Raji (cell line): Measurements from ENCODE around the gene VN1R5.

ENCODE experiments used
- POLR2A ChIP-seq: IDR thresholded peaks from 2 replicates; pipeline ENCODE4 v1.6.1; 2011; ENCODE audit warnings: low read depth, low read length, control low read depth; ENCODE audit not compliant: insufficient read depth

VN1R5 gene

DNA sequence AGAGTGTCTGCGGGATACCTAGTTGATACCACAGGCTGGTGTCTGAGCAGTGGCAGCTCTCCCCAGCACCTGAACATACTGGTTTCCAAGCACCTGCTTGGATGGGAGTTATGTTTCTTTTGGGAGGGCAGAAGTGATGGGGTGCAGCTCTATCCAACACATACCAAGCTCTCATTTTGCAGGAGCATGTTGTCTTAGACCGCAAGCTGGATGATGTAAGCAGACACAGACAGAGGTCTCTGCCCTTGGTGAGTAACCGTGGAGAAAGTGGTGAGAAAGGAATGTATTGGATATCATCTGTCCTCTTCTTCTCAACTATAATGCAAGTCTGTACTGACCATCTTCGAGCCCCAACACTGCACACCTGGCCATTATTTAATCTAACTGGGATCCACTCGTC lies 38.4 kb downstream of the VN1R5 start:
- TF ChIP-seq POLR2A: no peak

DNA sequence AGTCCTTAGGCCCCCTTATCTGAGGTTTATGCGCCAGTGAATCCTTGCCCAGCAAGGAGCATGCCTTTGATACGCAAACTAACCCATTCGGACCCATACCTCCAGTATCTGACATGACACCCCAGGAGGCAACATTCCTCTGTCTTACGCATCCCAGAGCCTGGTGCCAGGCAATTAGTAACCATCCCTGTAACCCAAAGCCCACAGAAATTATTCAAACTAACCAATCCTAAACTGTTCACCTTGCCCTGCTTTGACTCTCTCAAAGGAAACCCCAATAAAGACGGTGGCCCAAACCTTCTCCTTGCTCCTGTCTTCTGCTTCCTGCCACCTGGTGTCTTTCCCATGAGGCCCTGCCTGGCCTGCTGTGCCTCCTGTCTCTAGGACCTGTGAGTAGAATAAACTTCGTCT lies 39.4 kb downstream of the VN1R5 start:
- no peak for TF ChIP-seq POLR2A

DNA sequence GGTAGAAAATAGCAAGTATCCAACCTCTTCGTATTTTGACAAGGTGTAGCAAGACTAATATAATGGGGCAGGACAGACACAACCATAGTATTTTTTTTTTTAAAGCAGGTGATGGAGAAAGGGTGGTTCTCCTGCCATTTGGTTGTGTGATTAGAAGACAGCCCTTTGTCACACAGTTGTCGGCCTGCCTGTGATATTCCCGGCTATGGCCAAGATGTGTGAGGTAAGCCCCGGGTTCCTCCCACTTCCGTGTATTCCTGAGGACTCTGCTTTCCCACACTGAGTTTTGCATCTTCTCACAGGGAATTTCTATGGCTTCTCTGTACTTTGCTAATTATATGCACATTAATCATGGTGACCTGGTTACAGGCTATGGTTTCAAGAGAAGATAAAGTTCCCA lies 39.9 kb downstream of the VN1R5 start:
- no peak for TF ChIP-seq POLR2A

DNA sequence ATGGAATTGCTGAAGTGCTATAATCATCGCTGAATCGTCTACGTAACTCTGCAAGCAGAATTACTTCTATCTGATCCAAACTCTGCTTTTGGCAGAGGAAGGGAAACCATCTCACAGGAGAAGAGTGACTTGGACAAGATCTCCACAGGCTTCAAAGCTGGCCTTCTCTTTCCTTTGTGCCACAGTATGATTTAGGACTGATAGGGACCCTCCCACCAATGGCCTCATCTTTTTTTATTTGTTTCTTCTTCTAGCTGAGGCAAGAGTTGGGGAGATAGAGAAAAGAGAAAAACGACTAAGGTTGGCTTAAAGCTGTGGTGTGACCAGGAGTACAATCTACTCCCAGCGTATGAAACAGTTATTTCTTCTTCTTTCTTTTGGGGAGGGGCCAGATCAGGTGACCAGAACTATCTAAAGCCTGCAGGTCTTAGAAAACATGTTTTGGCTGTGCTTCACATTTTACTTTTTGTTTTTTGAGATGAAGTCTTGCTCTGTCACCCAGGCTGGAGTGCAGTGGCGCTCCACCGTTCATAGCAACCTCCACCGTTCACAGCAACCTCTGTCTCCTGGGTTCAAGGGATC lies 40.8 kb downstream of the VN1R5 start:
- no peak for TF ChIP-seq POLR2A

DNA sequence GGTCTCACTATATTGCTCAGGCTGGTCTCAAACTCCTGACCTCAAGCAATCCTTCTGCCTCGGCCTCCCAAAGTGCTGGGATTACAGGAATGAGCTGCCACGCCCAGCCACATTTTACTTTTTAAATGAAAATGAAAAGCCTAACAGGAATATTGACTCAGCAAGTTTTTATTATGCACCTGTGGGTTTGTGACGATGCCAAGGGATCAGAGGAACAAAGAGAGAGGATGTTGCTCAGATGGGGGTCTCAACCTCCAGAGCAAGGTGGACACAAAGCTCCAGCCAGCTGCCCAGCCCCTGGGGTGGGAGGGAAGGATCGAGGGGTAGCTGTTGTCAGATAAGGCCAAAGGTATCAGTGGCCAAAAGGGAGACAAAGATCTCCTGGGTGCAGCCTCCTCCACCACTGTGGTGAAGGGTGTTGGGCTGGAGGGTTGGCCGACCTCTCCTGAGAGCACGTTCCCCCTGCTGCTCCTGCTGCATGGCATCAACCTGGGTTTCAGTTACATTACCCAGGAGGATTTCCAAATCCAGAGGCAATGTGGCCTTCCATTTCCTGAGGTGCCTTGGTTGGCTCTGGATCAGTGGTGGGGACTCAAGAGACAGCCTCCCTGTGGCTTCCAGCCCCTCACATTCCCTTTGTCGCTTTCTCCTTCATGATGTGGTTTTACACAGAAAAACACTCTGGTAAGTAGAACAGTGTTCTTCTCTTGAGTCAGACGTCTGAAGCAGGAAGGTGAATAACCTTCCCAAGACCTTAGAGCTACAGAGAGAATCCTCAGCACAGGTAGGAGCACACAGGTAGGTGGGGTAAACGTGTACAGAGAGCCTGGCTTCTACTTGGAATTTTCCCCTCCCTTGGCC lies 41.6 kb downstream of the VN1R5 start:
- no peak for TF ChIP-seq POLR2A

DNA sequence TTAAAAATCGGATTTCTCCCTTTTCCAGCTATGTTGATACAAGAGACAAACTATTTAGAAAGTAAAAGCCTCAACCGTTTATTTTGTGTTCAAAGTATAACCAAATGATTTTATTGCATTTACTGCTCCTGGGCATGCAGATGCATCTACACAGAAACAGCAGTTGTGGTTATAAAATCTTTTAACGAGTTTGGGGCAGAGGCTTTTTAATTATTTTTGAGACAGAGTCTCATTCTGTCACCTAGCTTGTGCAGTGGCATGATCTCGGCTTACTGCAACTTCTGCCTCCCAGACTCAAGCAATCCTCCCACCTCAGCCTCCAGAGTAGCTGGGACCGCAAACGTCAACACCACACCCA lies 42.2 kb downstream of the VN1R5 start:
- TF ChIP-seq POLR2A: no peak

DNA sequence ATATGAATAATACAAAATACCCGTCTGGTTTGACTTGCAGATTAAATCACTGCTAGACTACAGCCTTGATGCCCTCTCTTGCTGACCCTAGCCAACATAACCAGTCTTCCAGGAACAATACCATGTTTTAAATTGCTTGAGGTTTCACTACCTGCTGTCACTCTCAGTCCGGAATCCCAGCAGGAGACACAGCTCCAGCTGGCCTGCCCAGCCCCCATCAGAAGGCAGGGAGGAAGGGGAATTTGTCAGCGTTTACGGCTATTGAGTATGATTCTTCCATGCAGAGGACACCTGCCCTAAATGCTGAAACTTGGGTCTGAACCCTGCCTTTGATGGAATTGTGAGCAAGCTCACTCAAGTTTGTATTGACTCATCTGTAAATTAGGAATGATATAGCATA lies 42.8 kb downstream of the VN1R5 start:
- TF ChIP-seq POLR2A: no peak

DNA sequence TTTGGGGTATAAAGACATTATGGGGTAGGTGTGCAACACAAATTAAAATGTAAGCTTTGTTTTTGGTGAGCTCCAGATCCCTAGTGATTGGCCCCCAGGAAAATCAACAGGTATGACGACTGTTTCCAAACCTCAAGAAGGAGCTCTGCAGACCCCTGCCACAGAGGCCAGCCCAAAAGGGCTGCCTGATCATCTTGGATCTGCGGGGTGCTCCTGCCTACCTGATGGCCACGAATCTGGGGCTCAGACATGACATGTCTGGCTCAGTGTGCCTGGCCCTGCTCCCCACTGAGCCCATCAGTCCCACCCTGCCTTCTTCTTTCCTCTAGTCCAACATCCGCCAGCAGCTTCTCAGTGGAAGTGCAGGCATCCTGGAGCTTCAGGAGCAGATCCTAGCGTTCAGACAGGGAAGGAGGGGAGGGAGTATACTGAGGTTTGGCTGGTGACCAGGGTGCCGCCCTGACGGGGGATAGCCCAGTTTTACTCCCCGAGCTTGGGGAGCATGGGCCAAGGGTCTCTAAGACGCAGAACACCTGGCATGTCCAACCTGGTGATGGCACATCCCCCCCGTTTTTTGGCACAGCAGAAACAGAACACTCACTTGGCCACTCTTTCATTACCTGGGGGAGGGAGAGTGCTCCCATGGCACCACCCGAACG lies 44.0 kb downstream of the VN1R5 start:
- no peak for TF ChIP-seq POLR2A

DNA sequence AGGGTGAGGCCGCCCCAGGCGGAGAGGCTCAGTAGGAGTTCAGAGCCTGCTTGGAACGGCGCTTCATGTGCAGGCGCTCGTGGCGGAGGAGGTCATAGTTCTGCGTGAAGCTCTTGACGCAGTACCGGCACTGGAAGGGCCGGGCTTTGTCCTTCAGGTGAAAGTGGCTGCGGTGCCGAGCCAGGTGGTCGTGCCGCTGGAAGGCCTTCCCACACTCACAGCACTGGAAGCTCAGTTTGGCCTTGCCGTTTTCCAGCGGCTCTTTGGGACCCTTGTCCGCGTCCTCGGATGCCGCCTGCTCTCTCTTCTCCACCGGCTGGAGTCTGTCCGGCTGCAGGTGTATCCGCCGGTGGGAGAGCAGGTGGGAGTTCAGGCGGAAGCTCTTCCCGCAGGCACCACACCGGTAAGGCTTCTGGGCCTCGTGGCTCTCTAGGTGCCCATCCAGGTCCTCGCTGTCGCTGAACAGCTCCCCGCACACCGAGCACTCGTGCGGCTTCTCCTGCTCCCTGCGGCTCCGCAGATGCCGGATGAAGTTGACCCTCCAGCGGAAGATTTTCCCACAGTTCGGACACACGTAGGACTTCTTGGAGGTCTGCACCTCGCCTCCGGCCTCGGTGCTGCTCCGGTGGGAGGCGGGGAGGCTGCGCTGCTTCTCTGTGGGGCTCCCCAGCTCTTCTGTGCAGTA lies 44.8 kb downstream of the VN1R5 start:
- no peak for TF ChIP-seq POLR2A

DNA sequence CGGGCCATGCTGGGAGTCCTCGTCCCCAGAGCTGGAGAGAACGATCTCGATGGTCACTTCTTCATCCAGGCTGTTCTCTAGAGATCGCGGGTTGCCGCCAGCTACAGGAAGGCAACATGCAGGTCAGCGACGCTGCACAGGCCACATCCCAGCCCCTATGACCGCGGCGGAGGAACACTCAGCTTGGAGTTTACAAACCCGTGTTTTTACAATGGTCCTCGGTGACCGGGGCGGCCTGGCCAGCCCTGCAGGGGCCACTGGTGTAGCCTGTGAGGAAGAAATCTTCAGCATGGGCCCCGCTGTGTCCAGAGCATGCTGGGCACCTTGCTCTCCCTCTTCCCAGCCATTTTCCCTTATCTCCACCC lies 45.3 kb downstream of the VN1R5 start:
- TF ChIP-seq POLR2A: no peak

DNA sequence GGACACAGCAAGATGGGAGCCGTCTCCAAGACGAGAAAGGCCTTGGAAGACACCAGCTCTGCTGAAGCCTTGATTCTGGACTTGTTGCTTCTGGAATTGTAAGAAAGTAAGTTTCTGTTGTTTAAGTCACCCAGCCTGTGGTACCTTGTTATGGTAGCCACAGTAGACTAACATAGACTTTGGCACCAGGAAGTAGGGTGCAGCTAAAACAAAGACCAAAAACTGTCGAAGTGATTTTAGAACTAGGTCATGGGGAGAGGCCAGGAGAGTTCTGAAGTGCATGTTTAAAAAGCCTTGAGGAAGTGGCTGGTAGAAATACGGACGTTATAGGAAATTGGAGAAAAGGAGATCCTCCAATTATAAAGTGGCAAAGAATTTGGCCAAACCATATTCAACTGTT lies 47.3 kb downstream of the VN1R5 start:
- no peak for TF ChIP-seq POLR2A

DNA sequence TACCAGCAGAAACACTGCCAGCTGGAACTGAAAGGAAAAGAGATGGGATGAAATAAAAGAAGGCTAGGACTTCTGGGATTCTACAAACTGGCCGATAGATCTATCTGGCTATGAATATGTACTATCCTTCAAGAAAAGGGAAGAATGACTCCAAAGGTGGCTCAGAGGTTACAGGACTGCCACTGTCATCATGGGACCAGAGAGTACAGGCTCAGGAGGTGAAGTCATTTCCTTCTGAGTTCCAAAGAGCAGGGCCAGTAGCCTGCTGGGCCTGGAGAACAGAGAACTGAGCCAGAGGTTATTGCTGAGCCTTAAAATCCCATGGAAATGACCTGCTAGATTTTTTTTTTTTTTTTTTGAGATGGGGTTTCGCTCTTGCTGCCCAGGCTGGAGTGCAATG lies 48.2 kb downstream of the VN1R5 start:
- TF ChIP-seq POLR2A: no peak
